ENCODE results near the gene RGS7. TPM values are rescaled to one million over a fixed set of nuclear protein-coding genes. Genes with fewer than 3 reads are reported as not detected.

RGS7 gene
- total RNA-seq, 1 experiment from 2014 or later, result 1.0 TPM

GRCh38 chr1:240869071-240869470 lies 487.9 kb downstream of the RGS7 start:
- Mint-ChIP-seq H3K36me3 (ENCODE audit: insufficient read depth, unreplicated experiment) (no peaks in the 10 kb centered on the region), H3K4me1 (ENCODE audit: low read depth, unreplicated experiment) (peaks cover 9% of the 10 kb centered on the region), H3K4me3 (ENCODE audit: low read depth, unreplicated experiment) (no peak overlapping the region), H3K9me3 (ENCODE audit: low read depth, unreplicated experiment) (no peaks in the 10 kb centered on the region), H3K27ac (ENCODE audit: unreplicated experiment) (no peak overlapping the region), H3K27me3 (ENCODE audit: unreplicated experiment) (no peaks in the 10 kb centered on the region)
- CTCF ChIA-PET, result interaction anchor here (0.6 to 0.8 kb wide), 3 partner anchors 37 to 137 kb away, joined by 3 to 9 read pairs (median 4); no protein-coding TSS in a partner anchor
- intact Hi-C loops (cut with micrococcal nuclease; ENCODE audit: unreplicated experiment), result no loop called here
- BruUV-seq (replicated peaks), result no TSS peak
- no peak for DNase-seq
- no peak for TF ChIP-seq CTCF (IDR thresholded peaks at IDR 0.05; ENCODE audit: unreplicated experiment)

- H3K9me3 Mint-ChIP-seq (ENCODE audit: low read depth, unreplicated experiment), result no peaks in the 10 kb centered on the region
- H3K27ac Mint-ChIP-seq (ENCODE audit: unreplicated experiment), result no peak overlapping the region
- no peak for TF ChIP-seq CTCF (IDR thresholded peaks at IDR 0.05; ENCODE audit: unreplicated experiment)
- DNase-seq, result no peak
- intact Hi-C loops (cut with micrococcal nuclease; ENCODE audit: unreplicated experiment), result loop anchor here (1.0 kb wide), 1 partner anchor 134 kb away; no protein-coding TSS in a partner anchor
- H3K36me3 Mint-ChIP-seq (ENCODE audit: insufficient read depth, unreplicated experiment), result no peaks in the 10 kb centered on the region
- no peak overlapping the region for H3K4me3 Mint-ChIP-seq (ENCODE audit: low read depth, unreplicated experiment)
- no peaks in the 10 kb centered on the region for H3K27me3 Mint-ChIP-seq (ENCODE audit: unreplicated experiment)
- H3K4me1 Mint-ChIP-seq (ENCODE audit: low read depth, unreplicated experiment), result peaks cover 11% of the 10 kb centered on the region
- CTCF ChIA-PET, result no interaction called here
- no TSS peak for BruUV-seq (replicated peaks)
Observed at GRCh38 chr1:240866724-240867123, 490.3 kb downstream of the RGS7 start.

- Mint-ChIP-seq H3K27me3 (ENCODE audit: unreplicated experiment) (no peaks in the 10 kb centered on the region), H3K4me3 (ENCODE audit: low read depth, unreplicated experiment) (no peak overlapping the region), H3K27ac (ENCODE audit: unreplicated experiment) (no peak overlapping the region), H3K4me1 (ENCODE audit: low read depth, unreplicated experiment) (peaks cover 11% of the 10 kb centered on the region), H3K36me3 (ENCODE audit: insufficient read depth, unreplicated experiment) (no peaks in the 10 kb centered on the region), H3K9me3 (ENCODE audit: low read depth, unreplicated experiment) (peaks cover 2% of the 10 kb centered on the region)
- CTCF ChIA-PET, result interaction anchor here (0.7 kb wide), 1 partner anchor 855 kb away, joined by 3 read pairs; no protein-coding TSS in a partner anchor
- intact Hi-C loops (cut with micrococcal nuclease; ENCODE audit: unreplicated experiment), result no loop called here
- DNase-seq, result no peak
- no peak for TF ChIP-seq CTCF (IDR thresholded peaks at IDR 0.05; ENCODE audit: unreplicated experiment)
- BruUV-seq (replicated peaks), result no TSS peak
Observed at GRCh38 chr1:240860023-240860422, 497.0 kb downstream of the RGS7 start.

GRCh38 chr1:240854367-240854766 lies 502.6 kb downstream of the RGS7 start:
- DNase-seq, result no peak
- Mint-ChIP-seq H3K9me3 (ENCODE audit: low read depth, unreplicated experiment) (peaks cover 7% of the 10 kb centered on the region), H3K27me3 (ENCODE audit: unreplicated experiment) (no peaks in the 10 kb centered on the region), H3K4me3 (ENCODE audit: low read depth, unreplicated experiment) (no peak overlapping the region), H3K36me3 (ENCODE audit: insufficient read depth, unreplicated experiment) (no peaks in the 10 kb centered on the region), H3K27ac (ENCODE audit: unreplicated experiment) (no peak overlapping the region), H3K4me1 (ENCODE audit: low read depth, unreplicated experiment) (no peaks in the 10 kb centered on the region)
- TF ChIP-seq CTCF (IDR thresholded peaks at IDR 0.05; ENCODE audit: unreplicated experiment), result no peak
- BruUV-seq (replicated peaks), result no TSS peak
- CTCF ChIA-PET, result interaction anchor here (1.4 kb wide), 1 partner anchor 122 kb away, joined by 5 read pairs; no protein-coding TSS in a partner anchor
- intact Hi-C loops (cut with micrococcal nuclease; ENCODE audit: unreplicated experiment), result no loop called here

All from Calu3 (cell line).